NCI-H2196 treated with DMSO at 0.1 percent for 48 hours (cell line): ENCODE data around the gene MYL10.
"Not testable (repeated sequence)": the region's sequence is repeated elsewhere in the genome, so short reads cannot be mapped to it uniquely, and the experiment has no call there.

Experiments
- DNase-seq: peaks from one replicate; lab custom pipeline; 2025; ENCODE audit not compliant: unreplicated experiment; lab: John Stamatoyannopoulos, UW

MYL10 gene

GRCh38 chr7:101620991-101621390, 8.1 kb downstream of the MYL10 start:
- no peak for DNase-seq

DNA sequence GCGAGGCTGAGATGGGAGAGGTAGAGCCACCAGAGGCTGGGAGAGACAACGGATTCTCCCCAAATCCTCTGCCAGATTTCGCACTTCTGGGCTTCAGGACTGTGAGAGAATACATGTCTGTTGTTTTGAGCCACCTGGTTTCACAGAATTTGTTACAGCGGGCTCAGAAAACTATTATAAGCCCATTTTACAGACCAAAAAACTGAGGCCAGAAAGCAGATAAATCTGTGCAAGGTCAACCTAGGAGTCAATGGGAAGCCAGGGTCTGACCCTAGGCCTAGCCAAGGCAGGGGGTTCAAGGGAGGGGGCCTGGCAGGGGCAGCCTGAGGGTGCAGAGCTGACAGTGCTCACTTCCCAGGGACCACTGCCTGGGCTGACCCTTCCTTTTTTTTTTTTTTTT, 8.7 kb downstream of the MYL10 start:
- no peak for DNase-seq

- DNase-seq, result no peak
These were observed 10.2 kb downstream of the MYL10 start for GRCh38 chr7:101618916-101619315.

- DNase-seq, result no peak
These were observed 10.8 kb downstream of the MYL10 start for GRCh38 chr7:101618207-101618839.

- no peak for DNase-seq
These were observed 11.5 kb downstream of the MYL10 start for GRCh38 chr7:101617451-101618206.

- no peak for DNase-seq
These were observed 13.7 kb downstream of the MYL10 start for GRCh38 chr7:101615446-101615845.

DNA sequence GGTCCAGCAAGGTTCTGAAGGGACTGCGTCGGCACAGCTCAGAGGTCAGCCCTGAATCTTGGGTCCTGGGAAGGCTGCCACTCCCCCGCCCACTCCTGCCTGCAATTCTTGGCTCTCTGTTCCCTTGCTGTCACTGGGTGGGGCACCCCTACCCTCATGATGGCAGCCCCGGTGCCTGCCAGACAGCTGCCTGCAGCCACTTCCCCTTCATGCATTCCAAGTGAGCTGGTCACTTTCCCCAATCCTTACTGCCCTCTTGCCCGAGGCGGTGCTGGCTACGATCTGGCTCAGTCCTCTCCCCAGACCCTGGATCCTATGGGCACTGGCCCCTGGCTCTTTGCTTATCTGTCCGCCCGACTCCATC, 14.2 kb downstream of the MYL10 start:
- DNase-seq, result no peak

DNA sequence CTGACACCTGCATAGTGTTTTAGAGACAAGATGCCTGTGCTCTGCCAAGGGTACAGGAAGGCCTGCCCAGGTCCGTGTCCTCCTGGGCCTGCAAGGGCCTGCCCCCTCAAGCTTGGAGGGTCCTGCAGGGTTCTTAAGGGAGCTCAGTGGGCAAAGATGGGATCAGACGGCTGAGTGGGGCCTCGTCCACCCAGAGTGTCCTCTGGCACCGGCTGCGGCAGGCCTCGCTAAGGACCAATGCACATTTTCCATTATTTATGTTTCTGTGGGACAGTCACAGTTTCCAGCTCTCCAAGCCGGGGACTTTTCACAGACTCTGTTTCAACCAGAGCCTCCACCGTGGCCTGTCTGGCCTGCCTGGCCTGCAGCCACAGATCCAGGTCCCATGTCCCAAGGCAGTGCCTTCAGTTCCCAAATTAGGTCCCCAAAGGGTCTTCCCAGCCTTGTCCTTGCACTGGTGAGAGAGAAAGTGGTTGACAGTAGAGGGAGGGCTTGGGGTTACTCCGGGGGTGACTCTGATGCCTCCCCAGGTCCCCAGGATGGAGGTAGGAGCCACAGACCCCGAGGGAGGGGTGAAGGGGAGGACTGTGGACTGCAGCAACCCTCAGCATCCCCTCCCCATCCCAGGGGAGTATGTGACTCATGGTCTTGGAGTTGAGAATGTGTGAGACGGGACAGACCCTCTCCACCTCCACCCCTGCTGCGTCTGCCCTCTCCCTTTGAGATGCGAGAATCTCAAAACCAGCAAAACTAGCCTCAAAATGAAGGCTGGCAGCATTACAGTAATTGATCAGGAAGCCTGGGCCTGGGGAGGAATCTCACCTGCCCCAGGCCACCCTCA, 14.8 kb downstream of the MYL10 start:
- DNase-seq, result no peak

DNA sequence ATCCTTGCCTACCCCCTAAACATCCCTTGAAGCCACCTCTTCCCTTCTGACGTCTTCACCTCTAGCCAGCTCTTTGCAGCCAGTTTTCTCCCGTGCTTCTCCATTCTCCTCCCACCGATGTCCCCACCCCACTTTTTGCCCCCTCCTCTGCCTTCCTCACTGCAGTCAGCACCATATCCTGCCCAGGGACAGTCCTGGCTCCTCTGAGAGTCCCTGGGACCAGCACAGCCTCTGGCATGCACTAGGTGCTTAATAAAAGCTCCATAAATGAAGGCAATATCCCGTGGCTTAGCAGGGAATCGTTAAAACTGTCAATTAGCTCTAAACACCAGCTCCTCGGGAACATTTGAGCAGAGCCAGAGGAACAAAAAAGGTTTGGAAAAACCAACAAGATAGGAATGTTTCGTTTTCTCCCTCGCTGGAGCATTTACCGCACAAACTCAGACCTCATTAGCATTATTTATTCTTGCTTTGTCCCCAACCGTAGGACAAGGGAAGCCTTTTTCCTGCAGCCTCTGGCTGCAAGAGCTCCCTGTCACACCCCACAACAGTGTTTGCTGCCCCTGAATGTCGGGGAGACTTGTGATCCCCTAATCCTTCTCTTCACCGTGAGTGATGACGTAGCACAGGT, 16.1 kb downstream of the MYL10 start:
- DNase-seq, result no peak

DNA sequence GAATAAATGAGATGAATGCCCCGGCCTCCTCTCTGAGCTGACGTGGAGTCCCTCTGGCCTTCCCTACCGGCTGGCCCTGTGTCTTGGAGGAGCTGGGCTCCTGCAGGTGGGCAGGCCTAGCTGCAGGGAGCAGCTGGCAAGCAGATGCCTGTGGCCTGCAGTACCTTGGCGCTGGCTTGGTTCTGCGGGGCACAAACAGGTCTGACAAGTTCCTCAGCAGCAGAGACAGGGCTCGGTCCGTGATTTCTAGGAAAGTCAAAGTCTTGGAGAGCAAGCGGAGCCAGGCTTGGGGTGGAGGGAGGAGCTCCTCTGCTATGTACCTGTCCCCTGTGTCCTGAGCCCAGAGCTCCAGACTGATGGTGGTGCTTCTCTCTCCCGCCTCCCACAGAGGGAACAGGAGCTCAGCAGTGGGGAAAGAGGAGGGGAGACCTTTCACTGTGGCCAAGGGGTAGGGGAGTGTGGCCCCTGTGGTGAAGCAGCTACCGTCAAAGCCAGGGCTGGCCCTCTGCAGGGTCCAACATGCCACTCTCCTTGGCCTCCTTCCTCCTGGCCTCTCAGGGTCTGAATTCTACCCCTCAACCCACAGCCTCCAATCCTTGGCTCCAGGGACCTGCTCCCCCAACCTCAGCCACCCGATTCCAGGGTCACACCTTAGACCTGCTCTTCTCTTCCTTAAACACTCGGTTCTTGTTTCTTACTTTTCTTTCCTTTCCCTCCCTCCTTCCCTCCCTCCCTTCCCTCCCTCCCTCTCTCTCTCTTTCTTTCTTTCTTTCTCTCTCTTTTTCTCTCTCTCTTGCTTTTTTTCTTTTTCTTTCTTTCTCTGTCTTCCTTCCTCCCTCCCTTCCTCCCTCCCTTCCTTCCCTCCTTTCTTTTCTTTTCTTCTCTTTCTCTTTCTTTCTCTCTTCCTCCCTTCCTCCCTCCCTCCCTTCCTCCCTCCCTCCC, 20.1 kb downstream of the MYL10 start:
- DNase-seq, result peak; percentile 37

DNA sequence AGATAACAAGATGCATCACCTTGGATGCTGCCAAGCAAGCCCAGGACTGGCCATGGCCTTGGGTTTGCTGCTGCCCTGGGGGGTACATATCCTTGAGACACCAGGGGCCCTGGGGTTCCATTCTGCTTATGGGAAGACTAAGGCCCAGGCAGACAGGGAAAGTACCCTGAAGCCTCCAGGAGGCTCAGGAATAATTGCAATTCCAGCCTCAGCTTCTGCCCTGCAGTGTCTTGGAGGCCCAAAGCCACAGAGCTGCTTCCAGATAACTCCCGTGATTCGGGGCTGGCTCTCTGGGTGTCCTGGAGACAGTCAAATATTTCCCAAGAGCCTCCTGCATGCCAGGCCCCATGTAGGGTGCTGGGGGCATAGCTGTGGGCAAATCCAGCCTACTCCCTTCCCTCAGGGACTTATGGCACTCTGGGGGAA, 22.6 kb downstream of the MYL10 start:
- DNase-seq, result no peak

- no peak for DNase-seq
These were observed 23.2 kb downstream of the MYL10 start for GRCh38 chr7:101605611-101606497.

DNA sequence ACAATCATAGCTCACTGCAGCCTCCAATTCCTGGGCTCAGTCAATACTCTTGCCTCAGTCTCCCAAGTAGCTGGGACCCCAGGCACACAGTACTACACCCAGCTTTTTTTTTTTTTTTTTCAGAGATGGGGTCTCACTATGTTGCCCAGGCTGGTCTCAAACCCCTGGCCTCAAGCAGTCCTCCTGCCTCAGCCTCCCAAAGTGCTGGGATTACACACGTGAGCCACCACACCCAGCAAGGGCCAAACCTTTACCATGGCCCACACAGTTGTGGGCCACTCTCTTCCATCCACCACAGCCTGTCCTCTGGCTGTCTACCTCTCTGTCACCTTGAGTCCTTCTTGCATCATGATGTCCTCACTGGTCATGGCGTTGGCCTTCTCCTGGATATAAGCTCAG, 24.2 kb downstream of the MYL10 start:
- not testable (repeated sequence) for DNase-seq

DNA sequence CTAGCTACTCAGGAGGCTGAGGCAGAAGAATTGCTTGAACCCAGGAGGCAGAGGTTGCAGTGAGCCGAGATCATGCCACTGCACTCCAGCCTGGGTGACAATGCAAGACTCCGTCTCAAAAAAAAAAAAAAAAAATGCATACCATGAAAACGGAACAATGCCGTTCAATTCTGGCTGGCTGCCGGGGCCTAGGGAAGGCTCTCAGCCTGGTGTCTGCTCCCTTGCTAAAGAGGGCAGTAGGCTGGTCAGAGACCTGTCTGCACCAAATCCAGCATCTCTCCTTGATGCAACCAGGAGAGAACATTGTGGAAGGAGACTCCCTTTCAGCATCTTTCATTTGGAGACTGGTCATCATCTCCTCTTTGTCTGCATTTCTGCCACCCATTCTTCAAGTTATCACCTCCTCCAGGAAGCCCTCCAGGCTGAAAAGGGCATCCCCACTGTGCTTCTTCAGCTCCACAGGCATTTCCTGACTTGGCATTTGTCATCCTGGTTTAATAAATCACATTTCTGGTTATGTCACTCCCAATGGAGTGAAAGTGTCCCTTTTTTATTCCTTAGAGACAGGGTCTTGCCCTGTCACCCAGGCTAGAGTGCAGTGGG, 24.7 kb downstream of the MYL10 start:
- no peak for DNase-seq

DNA sequence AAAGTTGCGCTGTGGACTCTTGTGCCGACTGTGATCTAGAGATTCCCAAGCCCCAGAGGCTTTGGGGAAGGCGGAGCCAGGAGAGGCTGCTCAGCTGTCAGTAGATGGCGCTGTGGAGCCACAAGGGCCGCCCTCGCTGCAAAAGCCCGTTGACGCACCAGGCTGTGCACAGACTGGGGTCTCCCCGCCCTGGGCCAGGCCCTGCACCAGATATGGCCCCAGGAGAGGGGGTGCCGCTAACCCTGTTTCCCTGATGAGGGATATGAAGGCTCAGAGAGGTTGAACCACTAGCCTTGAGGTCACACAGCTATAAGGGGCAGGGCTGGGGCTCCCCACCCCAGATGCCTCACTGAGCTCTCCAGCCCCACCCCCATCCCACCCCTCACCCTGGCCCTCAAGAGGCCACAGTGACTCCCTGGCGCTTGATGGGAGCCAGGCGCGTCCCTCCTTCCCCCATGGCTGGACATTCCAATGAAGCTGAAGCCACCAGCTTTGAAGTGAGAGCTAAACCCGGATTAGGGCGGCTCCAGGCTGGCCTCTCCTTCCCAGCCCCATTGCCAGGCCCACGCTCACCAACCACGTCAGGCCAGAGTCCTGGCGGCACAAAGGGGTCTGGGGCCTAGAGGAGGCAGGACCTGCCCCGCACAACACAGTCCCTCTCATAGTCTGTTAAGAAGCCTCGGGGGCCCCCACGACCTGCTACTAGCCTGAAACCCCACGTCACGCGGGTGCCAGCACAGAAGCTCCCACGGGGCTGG, 26.4 kb downstream of the MYL10 start:
- peak; percentile 33 for DNase-seq

GRCh38 chr7:101602082-101602481, 27.0 kb downstream of the MYL10 start:
- no peak for DNase-seq

DNA sequence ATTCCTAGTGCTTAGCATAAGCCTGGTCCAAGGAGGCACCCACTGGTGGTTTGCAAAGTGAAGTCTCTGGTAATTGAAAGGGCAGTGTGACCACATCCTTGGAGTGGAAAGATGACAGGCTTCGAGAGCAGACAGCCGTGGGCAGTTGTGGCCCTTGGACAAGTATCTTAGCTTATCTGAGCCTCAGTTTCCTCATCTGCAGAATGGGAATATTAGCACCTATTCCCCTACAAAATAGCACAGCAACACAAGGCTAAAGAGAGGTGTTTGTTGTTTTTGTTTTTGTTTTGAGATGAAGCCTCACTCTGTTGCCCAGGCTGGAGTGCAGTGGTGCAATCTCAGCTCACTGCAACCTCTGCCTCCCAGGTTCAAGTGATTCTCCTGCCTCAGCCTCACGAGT, 29.3 kb downstream of the MYL10 start:
- no peak for DNase-seq
